CD14-positive monocyte (primary cell): ENCODE measurements around the gene STEAP3. TPM values are rescaled to one million over a fixed set of nuclear protein-coding genes. Genes with fewer than 3 reads are reported as not detected.

ENCODE experiments used
- DNase-seq, 3 donors: peaks; one replicate each; pipeline ENCODE4 v3.0.0-alpha.2; 2011 to 2022
- H2AFZ ChIP-seq: 2 replicates; pipeline ENCODE4 v1.6.0; 2012; ENCODE audit warnings: mild to moderate bottlenecking, low read depth, low read length, inconsistent platforms; ENCODE audit not compliant: insufficient read depth, poor library complexity, severe bottlenecking
- H3K27ac ChIP-seq, 2 donors: 1 replicate in 1 of 2; 2 replicates in 1 of 2; pipeline ENCODE4 v1.5.1; 2012 to 2013; ENCODE audit warnings: low read length in 2 of 2, control low read depth in 1 of 2, inconsistent platforms in 1 of 2, low read depth in 1 of 2, mild to moderate bottlenecking in 1 of 2
- H3K27me3 ChIP-seq, 2 donors: one replicate each; pipeline versions ENCODE4 v1.6.0 to v1.6.1; 2011 to 2013; ENCODE audit warnings: low read length in 2 of 2; ENCODE audit not compliant: control insufficient read depth in 2 of 2, insufficient read depth in 2 of 2
- H3K36me3 ChIP-seq, 2 donors: replicated peaks in 1 of 2; 1 replicate in 1 of 2; 2 replicates in 1 of 2; pipeline versions ENCODE4 v1.5.1 to v1.6.1; 2012 to 2013; ENCODE audit warnings: low read length in 2 of 2, control low read depth in 1 of 2, inconsistent platforms in 1 of 2, mild to moderate bottlenecking in 1 of 2; ENCODE audit not compliant: insufficient read depth in 2 of 2, control insufficient read depth in 1 of 2
- H3K4me1 ChIP-seq, 2 donors: 1 replicate in 1 of 2; 2 replicates in 1 of 2; pipeline versions ENCODE4 v1.5.1 to v1.6.1; 2012 to 2013; ENCODE audit warnings: low read length in 2 of 2, control low read depth in 1 of 2, inconsistent platforms in 1 of 2, mild to moderate bottlenecking in 1 of 2, moderate library complexity in 1 of 2; ENCODE audit not compliant: insufficient read depth in 2 of 2, control insufficient read depth in 1 of 2
- H3K4me2 ChIP-seq: replicated peaks from 2 replicates; pipeline ENCODE3; 2012; ENCODE audit warnings: low read length, moderate library complexity, mild to moderate bottlenecking; ENCODE audit not compliant: poor library complexity, severe bottlenecking; ENCODE audit errors: extremely low read depth
- H3K4me3 ChIP-seq, 3 experiments: fragments of 200-600 bp in 1 of 3; sonication (generic) in 1 of 3; replicated peaks in 1 of 3; 1 replicate in 2 of 3; 2 replicates in 1 of 3; pipeline ENCODE4 v1.5.1; 2011 to 2013; ENCODE audit warnings: low read length in 3 of 3, mild to moderate bottlenecking in 3 of 3, control low read depth in 2 of 3, low read depth in 2 of 3, inconsistent platforms in 1 of 3, moderate library complexity in 1 of 3
- H3K79me2 ChIP-seq: 2 replicates; pipeline ENCODE4 v1.6.0; 2012; ENCODE audit warnings: mild to moderate bottlenecking, control low read depth, inconsistent platforms, low read length, moderate library complexity; ENCODE audit not compliant: insufficient read depth
- H3K9ac ChIP-seq: 2 replicates; pipeline ENCODE4 v1.6.0; 2017; ENCODE audit warnings: low read length, mild to moderate bottlenecking; ENCODE audit not compliant: insufficient read depth, poor library complexity, severe bottlenecking
- H3K9me3 ChIP-seq, 2 donors: replicated peaks in 1 of 2; 1 replicate in 1 of 2; 2 replicates in 1 of 2; pipeline versions ENCODE4 v1.5.1 to v1.6.1; 2012 to 2013; ENCODE audit warnings: low read length in 2 of 2, control low read depth in 1 of 2; ENCODE audit not compliant: control insufficient read depth in 1 of 2, insufficient read depth in 1 of 2
- H4K20me1 ChIP-seq: 2 replicates; pipeline ENCODE4 v1.6.0; 2012; ENCODE audit warnings: mild to moderate bottlenecking, low read length, control low read depth, moderate library complexity; ENCODE audit not compliant: insufficient read depth
- H3K27ac Mint-ChIP-seq, 7 donors: one replicate each; pipeline ENCODE4 v1.8.0; 2020; ENCODE audit warnings: mild to moderate bottlenecking in 7 of 7, mixed read lengths in 7 of 7, moderate library complexity in 6 of 7, inconsistent platforms in 2 of 7
- H3K27me3 Mint-ChIP-seq, 3 donors: one replicate each; pipeline ENCODE4 v1.8.0; 2021 to 2022; ENCODE audit warnings: low read depth in 3 of 3, mild to moderate bottlenecking in 3 of 3, mixed read lengths in 3 of 3, moderate library complexity in 3 of 3, inconsistent platforms in 1 of 3
- H3K36me3 Mint-ChIP-seq, 2 donors: one replicate each; pipeline ENCODE4 v1.8.0; 2020; ENCODE audit warnings: mixed read lengths in 2 of 2, inconsistent platforms in 1 of 2, mild to moderate bottlenecking in 1 of 2
- H3K4me1 Mint-ChIP-seq: one replicate; pipeline ENCODE4 v1.8.0; 2020; ENCODE audit warnings: mild to moderate bottlenecking, mixed read lengths
- H3K4me3 Mint-ChIP-seq, 2 donors: one replicate each; pipeline ENCODE4 v1.8.0; 2020; ENCODE audit warnings: mild to moderate bottlenecking in 2 of 2, mixed read lengths in 2 of 2, moderate library complexity in 1 of 2
- H3K9me3 Mint-ChIP-seq, 7 donors: one replicate each; pipeline ENCODE4 v1.8.0; 2020 to 2022; ENCODE audit warnings: mixed read lengths in 7 of 7, mild to moderate bottlenecking in 6 of 7, moderate library complexity in 6 of 7, inconsistent platforms in 2 of 7
- CTCF ChIP-seq: fragments of 200-600 bp; IDR thresholded peaks from one replicate; pipeline ENCODE4 v1.8.0; 2022; ENCODE audit warnings: antibody characterized with exemption, mild to moderate bottlenecking
- WGBS: methylation state at CpG from one replicate; pipeline ENCODE4 v1.1.5; 2013; ENCODE audit warnings: missing lambda C conversion rate; ENCODE audit not compliant: insufficient coverage; 5-methylcytosine and 5-hydroxymethylcytosine counted together
- intact Hi-C, 2 donors: fragments of 100-400 bp; cut with micrococcal nuclease; formaldehyde crosslinking; loops; one replicate each; pipeline versions ENCODE4 v1.15.0 to v1.15.1; 2023
- polyA plus RNA-seq, 3 donors: library from polyadenylated mRNA; depleted of rRNA in 1 of 3; unstranded in 2 of 3; stranded (reverse) in 1 of 3; fragments of 300-500 nt in 2 of 3; fragments of >200 nt in 1 of 3; fragmentation: Illumina TruSeq in 2 of 3; gene quantifications; 1 replicate in 2 of 3; 2 replicates in 1 of 3; pipeline ENCODE4 v1.2.3, GENCODE V29; 2012 to 2021

STEAP3 gene
- polyA plus RNA-seq, 3 donors, result 3.0 to 10.7 (median 3.3) TPM

- no peak for DNase-seq
- Histone ChIP-seq H3K36me3 (no peaks in the 10 kb centered on the region), H4K20me1 (no peaks in the 10 kb centered on the region), H3K4me2 (no peak overlapping the region), H3K79me2 (no peaks in the 10 kb centered on the region), H3K9me3 (no peaks in the 10 kb centered on the region), H3K9ac (no peak overlapping the region), H3K4me3 (no peak overlapping the region), H3K27ac (no peak overlapping the region), H3K27me3 (peaks cover 0 to 14% of the 10 kb centered on the region in 2 donors), H3K4me1 (peaks cover 16 to 22% of the 10 kb centered on the region in 2 donors), H2AFZ (no peak overlapping the region)
- Mint-ChIP-seq H3K4me3 (no peak overlapping the region), H3K9me3 (peaks cover 0 to under 1% (median 0%) of the 10 kb centered on the region in 7 donors), H3K27ac (no peak overlapping the region), H3K36me3 (no peaks in the 10 kb centered on the region), H3K27me3 (peaks cover 13 to 31% (median 22%) of the 10 kb centered on the region in 3 donors), H3K4me1 (peaks cover 17% of the 10 kb centered on the region)
- intact Hi-C loops, result no loop called here
- no peak for TF ChIP-seq CTCF
- no CpG with 5 or more reads among the region's 2 CpGs for WGBS
Observed at GRCh38 chr2:119220720-119221301, 2.8 kb upstream of the STEAP3 start.

GRCh38 chr2:119221609-119222008 lies 2.0 kb upstream of the STEAP3 start:
- no peak overlapping the region for H3K27ac ChIP-seq
- peaks cover 0 to 2% (median 0%) of the 10 kb centered on the region in 7 donors for H3K9me3 Mint-ChIP-seq
- peaks cover 20% of the 10 kb centered on the region for H3K4me1 Mint-ChIP-seq
- no peak overlapping the region for H3K9ac ChIP-seq
- H4K20me1 ChIP-seq, result no peaks in the 10 kb centered on the region
- H3K4me2 ChIP-seq, result no peak overlapping the region
- DNase-seq, result no peak
- intact Hi-C loops, result no loop called here
- no peaks in the 10 kb centered on the region for H3K9me3 ChIP-seq
- peaks cover 0 to 1% of the 10 kb centered on the region in 2 donors for H3K36me3 Mint-ChIP-seq
- peaks cover 0 to 14% of the 10 kb centered on the region in 2 donors for H3K27me3 ChIP-seq
- 71% methylated on average over 5 of the region's 5 CpGs for WGBS
- peaks cover 13 to 31% (median 22%) of the 10 kb centered on the region in 3 donors for H3K27me3 Mint-ChIP-seq
- H3K79me2 ChIP-seq, result no peaks in the 10 kb centered on the region
- no peak overlapping the region for H2AFZ ChIP-seq
- TF ChIP-seq CTCF, result no peak
- no peak overlapping the region for H3K4me3 ChIP-seq
- no peaks in the 10 kb centered on the region for H3K36me3 ChIP-seq
- H3K27ac Mint-ChIP-seq, result no peak overlapping the region
- no peak overlapping the region for H3K4me3 Mint-ChIP-seq
- peaks cover 16 to 22% of the 10 kb centered on the region in 2 donors for H3K4me1 ChIP-seq
